Bronchial epithelial cell (primary cell): Measurements from ENCODE around the gene SLC15A4. TPM values are rescaled to one million over a fixed set of nuclear protein-coding genes. Genes with fewer than 3 reads are reported as not detected.
"Not testable (repeated sequence)": the region's sequence is repeated elsewhere in the genome, so short reads cannot be mapped to it uniquely, and the experiment has no call there.

Experiments used
- DNase-seq: peaks from one replicate; pipeline ENCODE4 v3.0.0-alpha.2; 2010; ENCODE audit warnings: low read depth
- FAIRE-seq: peaks from 2 replicates; lab custom pipeline; 2011; peaks lifted over from hg19 to GRCh38; lab: Jason Lieb, UNC
- H3K27me3 ChIP-seq: 2 replicates; pipeline ENCODE4 v1.5.1; 2011; ENCODE audit warnings: low read length; ENCODE audit not compliant: control insufficient read depth, insufficient read depth
- H3K36me3 ChIP-seq: 2 replicates; pipeline ENCODE4 v1.5.1; 2011; ENCODE audit warnings: low read length; ENCODE audit not compliant: control insufficient read depth, insufficient read depth
- H3K4me3 ChIP-seq: 2 replicates; pipeline ENCODE4 v1.5.1; 2011; ENCODE audit warnings: mild to moderate bottlenecking, low read depth, low read length, control low read depth
- total RNA-seq: library from RNA; depleted of rRNA; stranded (reverse); fragments of >200 nt; gene quantifications from 2 replicates; pipeline ENCODE4 v1.2.1, GENCODE V29; 2014
- TF ChIP-seq, protein P1 (sequence below): IDR thresholded peaks from 2 replicates; pipeline ENCODE4 v1.5.1; 2011; ENCODE audit warnings: mild to moderate bottlenecking, moderate library complexity, low read length, control low read depth, inconsistent platforms; ENCODE audit not compliant: insufficient read depth, severe bottlenecking

The SLC15A4 gene
- total RNA-seq, 1 donor from 2014 or later: 70.0 TPM

DNA sequence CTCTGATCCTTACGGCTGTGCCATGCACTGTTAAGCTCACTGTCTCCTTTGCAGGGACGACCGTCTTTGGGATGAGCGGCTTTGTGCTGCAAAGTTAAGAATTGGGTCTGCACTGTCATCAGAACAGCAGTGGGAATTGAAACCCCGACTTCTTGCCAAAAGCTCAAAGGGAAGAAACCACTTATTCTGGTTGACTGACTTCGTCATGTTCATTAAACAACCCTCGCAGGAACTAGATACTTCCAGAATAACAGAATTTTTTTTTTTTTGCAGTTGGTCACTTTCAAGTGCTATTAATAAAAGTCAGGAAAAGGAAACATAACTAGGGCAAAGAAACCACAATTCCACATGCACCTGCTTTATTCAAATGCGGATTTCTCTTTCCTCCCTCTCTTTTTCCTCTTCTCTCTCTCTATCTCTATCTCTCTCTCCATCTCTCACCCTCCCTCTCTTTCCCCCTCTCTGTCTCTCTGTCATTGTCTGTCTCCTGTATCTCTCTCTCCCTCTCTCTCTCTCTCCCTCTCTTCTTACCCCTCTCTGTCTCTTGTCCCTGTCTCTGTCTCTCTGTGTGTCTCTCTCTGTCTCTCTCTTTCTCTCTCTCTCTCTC, 17.2 kb upstream of the SLC15A4 start:
- TF ChIP-seq, protein P1, sequence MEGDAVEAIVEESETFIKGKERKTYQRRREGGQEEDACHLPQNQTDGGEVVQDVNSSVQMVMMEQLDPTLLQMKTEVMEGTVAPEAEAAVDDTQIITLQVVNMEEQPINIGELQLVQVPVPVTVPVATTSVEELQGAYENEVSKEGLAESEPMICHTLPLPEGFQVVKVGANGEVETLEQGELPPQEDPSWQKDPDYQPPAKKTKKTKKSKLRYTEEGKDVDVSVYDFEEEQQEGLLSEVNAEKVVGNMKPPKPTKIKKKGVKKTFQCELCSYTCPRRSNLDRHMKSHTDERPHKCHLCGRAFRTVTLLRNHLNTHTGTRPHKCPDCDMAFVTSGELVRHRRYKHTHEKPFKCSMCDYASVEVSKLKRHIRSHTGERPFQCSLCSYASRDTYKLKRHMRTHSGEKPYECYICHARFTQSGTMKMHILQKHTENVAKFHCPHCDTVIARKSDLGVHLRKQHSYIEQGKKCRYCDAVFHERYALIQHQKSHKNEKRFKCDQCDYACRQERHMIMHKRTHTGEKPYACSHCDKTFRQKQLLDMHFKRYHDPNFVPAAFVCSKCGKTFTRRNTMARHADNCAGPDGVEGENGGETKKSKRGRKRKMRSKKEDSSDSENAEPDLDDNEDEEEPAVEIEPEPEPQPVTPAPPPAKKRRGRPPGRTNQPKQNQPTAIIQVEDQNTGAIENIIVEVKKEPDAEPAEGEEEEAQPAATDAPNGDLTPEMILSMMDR: no peak
- Histone ChIP-seq H3K27me3 (no peaks in the 10 kb centered on the region), H3K36me3 (no peaks in the 10 kb centered on the region), H3K4me3 (no peak overlapping the region)
- no peak for FAIRE-seq
- no peak for DNase-seq

DNA sequence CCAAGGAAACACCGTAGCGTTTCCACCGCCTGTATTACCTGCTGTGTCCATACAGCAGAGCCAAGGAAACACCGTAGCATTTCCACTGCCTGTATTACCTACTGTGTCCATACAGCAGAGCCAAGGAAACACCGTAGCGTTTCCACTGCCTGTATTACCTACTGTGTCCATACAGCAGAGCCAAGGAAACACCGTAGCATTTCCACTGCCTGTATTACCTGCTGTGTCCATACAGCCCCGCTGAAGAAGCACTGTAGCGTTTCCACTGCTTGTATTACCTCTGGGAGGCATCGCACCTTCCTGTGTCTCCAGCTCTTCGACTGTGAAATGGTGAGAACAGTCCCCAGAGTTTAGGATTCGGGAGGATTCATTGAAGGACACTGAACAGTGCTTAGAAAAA, 16.1 kb upstream of the SLC15A4 start:
- not testable (repeated sequence) for H3K27me3 ChIP-seq, DNase-seq, H3K36me3 ChIP-seq, H3K4me3 ChIP-seq, FAIRE-seq

DNA sequence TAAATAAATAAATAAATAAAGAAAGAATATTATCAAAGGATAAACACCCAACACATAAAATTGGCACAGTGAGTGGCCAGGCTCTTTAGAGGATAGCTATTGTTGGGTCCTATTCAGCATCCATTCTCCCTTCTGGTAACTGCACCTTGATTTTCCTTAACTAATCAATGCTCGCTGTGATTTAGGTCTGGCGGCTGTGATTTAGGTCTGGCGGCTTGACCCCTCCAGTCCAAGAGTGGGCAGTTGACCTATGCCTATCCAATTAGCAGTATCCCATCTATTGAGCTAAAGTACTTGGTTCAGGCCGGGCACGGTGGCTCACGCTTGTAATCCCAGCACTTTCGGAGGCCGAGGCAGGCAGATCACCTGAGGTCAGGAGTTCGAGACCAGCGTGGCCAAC, 9.7 kb upstream of the SLC15A4 start:
- Histone ChIP-seq H3K27me3 (no peaks in the 10 kb centered on the region), H3K4me3 (no peak overlapping the region), H3K36me3 (no peaks in the 10 kb centered on the region)
- DNase-seq (no peak), FAIRE-seq (no peak)
- TF ChIP-seq, protein P1: no peak

DNA sequence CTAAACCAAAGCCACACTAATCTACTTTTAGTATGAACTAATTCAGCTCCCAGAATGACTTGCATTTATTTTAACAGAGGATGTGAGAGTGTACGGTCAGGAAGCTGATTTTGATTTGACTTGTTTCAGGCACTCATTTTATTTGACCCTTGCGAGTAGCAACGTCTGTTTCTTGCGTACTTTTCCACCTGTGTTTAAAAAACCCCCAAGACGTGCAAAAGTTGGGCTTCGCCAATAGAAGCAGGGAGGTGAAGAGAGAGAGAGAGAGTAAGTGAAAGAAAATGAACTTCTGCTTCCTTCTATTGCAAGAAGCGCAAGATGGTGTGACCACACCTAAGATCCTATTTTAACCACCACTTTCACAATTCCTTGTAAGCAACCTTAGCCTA, 6.7 kb upstream of the SLC15A4 start:
- Histone ChIP-seq H3K27me3 (no peaks in the 10 kb centered on the region), H3K4me3 (no peak overlapping the region), H3K36me3 (no peaks in the 10 kb centered on the region)
- TF ChIP-seq, protein P1: no peak
- DNase-seq (no peak), FAIRE-seq (no peak)

DNA sequence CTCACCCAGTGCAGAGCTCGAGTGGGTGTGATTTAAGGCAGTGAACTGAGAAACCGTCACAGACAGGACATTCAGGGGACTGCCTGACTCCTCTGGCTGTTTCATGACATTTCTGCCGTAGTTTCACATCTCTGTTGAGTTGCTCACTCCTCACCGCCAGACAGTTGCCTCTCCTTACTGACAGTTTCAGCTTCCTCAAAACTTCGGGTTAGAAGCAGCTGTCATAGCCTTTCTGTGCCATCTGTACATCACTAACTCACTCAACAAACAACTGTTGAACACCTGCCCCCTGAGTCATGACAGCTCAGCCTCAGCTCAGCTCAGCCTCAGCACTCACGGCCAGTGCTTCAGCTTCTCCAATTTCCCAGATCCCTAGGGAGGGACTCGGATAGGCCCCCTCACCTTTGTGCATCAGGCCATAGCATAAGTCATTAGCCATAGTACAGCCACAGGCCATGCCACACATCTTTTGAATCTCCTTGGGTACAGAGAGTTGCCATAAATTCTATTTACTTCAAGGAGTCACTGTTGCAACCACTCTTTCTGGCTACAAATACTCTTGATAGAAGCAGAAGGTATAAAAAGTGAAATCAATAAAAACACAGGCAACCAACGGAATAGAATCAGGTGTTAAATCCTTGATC, 6.2 kb upstream of the SLC15A4 start:
- Histone ChIP-seq H3K27me3 (no peaks in the 10 kb centered on the region), H3K4me3 (no peak overlapping the region), H3K36me3 (no peaks in the 10 kb centered on the region)
- TF ChIP-seq, protein P1: no peak
- DNase-seq (peak; percentile 5), FAIRE-seq (peak; percentile 50)

DNA sequence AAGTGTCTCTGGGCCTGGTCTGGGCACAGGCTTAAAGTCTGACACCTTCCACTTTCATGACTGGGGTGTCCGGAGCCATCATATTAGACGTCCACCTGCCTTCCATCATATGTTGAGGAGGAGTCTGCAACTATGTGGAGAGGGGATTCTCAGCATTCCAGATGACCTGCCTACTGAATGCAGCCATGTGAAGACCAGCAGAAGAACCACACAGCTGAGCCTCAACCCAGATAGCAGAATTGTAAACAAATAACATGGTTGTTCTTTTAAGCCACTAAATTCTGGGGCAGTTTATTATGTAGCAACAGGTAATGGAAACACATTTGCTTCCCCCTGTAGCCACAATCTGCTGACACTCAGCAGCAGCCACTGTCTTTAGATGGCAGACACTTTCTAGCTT, 4.0 kb upstream of the SLC15A4 start:
- Histone ChIP-seq H3K4me3 (no peak overlapping the region), H3K36me3 (no peaks in the 10 kb centered on the region), H3K27me3 (no peaks in the 10 kb centered on the region)
- FAIRE-seq: no peak
- TF ChIP-seq, protein P1: no peak
- no peak for DNase-seq
